Dendritic cell treated with granulocyte-macrophage colony-stimulating factor and Interleukin-4, amounts not matched to agents 40 ng/mL and 50 ng/mL, for 4 days (primary cell): Measurements from ENCODE around the gene GJB4.
"Not testable (repeated sequence)": the region's sequence is repeated elsewhere in the genome, so short reads cannot be mapped to it uniquely, and the experiment has no call there.

ENCODE experiments used
- H3K27ac Mint-ChIP-seq: one replicate; pipeline ENCODE4 v1.8.0; 2022; ENCODE audit warnings: mild to moderate bottlenecking, mixed read lengths
- H3K27me3 Mint-ChIP-seq: one replicate; pipeline ENCODE4 v1.8.0; 2022; ENCODE audit warnings: mild to moderate bottlenecking, mixed read lengths
- H3K36me3 Mint-ChIP-seq: one replicate; pipeline ENCODE4 v1.8.0; 2022; ENCODE audit warnings: low read depth, mixed read lengths
- H3K4me1 Mint-ChIP-seq: one replicate; pipeline ENCODE4 v1.8.0; 2022; ENCODE audit warnings: low read depth, mixed read lengths
- H3K4me3 Mint-ChIP-seq: one replicate; pipeline ENCODE4 v1.8.0; 2022; ENCODE audit warnings: mild to moderate bottlenecking, moderate library complexity, mixed read lengths
- H3K9me3 Mint-ChIP-seq: one replicate; pipeline ENCODE4 v1.8.0; 2022; ENCODE audit warnings: mixed read lengths
- intact Hi-C: fragments of 100-400 bp; cut with micrococcal nuclease; formaldehyde crosslinking; loops from one replicate; pipeline ENCODE4 v1.15.0; 2022

GJB4 gene

DNA sequence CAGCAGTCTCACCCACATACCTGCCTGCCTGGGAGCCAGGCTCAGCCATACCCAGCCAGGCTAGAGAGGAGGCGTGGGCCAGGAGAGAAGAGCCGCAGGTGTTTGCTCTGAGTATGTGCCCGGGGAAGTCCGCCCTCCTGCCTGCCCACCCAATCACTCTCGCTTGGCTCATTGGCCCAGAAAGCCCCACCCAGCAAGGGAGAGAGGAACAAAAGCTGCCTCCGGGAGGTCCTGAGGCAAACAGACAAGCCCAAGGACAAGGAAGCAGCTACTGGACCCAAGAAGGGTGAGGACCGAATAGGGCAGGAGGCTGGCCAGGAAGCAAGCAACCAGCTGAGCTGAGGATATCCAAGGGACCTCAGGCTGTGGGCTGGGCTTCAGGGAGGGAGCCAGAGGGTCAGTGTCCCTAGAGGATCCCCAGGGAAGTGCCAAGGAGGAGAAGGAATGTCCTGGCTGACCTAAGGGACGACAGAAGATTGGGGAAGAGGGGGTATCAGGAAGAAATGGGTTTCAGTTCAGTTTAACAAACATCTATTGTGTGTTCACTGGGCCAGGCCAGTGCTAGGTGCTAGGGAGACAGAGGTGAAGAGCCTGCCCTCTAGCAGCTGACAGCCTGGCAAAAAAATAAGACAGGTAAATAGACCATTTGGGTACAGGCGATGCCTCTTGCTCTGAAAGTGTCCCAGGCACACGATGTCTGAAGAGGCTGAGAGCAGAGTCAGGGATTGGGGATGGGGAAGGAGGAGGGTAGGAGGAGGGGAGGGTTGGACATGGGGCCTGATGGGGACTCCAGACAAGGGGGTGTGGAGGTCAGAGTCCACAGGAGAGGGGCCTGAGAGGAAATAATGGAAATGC, at the start of gene GJB4:
Gene GJB4, plus strand, starts transcription at position 238 of the 855 bp plus-strand sequence. CDS start 1,515 bp downstream, outside the sequence.
- intact Hi-C loops = no loop called here
- no peaks in the 10 kb centered on the region for H3K27me3 Mint-ChIP-seq
- no peaks in the 10 kb centered on the region for H3K36me3 Mint-ChIP-seq
- H3K4me3 Mint-ChIP-seq = no peak within 1 kb of the TSS
- no peak within 1 kb of the TSS for H3K27ac Mint-ChIP-seq
- H3K4me1 Mint-ChIP-seq = no peaks in the 10 kb centered on the region
- H3K9me3 Mint-ChIP-seq = no peaks in the 10 kb centered on the region

- Mint-ChIP-seq H3K27me3 (peaks cover 5% of the 10 kb centered on the region), H3K36me3 (no peaks in the 10 kb centered on the region), H3K4me3 (no peak overlapping the region), H3K4me1 (no peaks in the 10 kb centered on the region), H3K9me3 (no peaks in the 10 kb centered on the region), H3K27ac (no peak overlapping the region)
- intact Hi-C loops = no loop called here
Observed at GRCh38 chr1:34710812-34711211, 48.7 kb upstream of the GJB4 start.

DNA sequence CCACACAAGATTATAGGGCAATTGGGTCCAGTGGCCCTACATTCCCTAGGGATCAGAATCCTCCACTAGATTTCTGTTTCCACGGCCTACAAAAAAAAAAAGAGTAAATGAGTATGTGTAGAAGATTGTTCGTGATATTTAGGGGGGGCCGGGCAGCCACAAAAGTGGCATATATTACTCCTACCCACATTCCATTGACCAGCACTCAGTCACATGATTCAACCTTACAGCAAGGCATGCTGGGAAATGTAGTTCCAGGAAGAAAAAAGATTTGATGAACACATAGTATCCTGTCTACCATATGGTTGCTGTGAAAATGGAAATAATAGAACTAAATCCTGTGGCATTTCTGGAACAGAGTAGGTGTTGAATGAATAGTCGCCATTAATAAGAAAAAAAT, 48.1 kb upstream of the GJB4 start:
- Mint-ChIP-seq H3K36me3 (no peaks in the 10 kb centered on the region), H3K27me3 (peaks cover 5% of the 10 kb centered on the region), H3K4me1 (no peaks in the 10 kb centered on the region), H3K9me3 (no peaks in the 10 kb centered on the region), H3K4me3 (no peak overlapping the region), H3K27ac (no peak overlapping the region)
- intact Hi-C loops = no loop called here

- intact Hi-C loops = no loop called here
- Mint-ChIP-seq H3K27ac (no peak overlapping the region), H3K36me3 (no peaks in the 10 kb centered on the region)
Observed at GRCh38 chr1:34712007-34712688, 47.4 kb upstream of the GJB4 start.

DNA sequence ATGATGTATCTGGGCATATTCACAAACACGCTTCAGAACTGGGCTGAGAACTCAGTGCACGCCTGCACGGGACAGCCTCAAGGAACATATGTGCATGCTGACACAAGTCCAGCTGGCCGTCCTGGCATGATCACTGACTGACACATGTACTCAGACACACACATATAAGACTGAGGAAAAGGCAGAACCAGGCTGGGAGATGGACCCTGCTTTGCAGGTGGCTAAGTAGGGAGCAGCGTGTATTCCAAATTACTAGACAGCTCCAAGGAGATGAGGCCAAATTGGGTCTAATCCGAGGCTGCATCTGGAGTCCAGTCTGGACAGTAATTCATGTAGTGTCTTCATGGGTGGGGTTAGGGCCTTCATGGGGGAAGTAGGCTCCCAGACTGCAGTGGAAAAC, 46.1 kb upstream of the GJB4 start:
- Mint-ChIP-seq H3K9me3 (no peaks in the 10 kb centered on the region), H3K27me3 (peaks cover 3% of the 10 kb centered on the region), H3K4me1 (no peaks in the 10 kb centered on the region), H3K36me3 (no peaks in the 10 kb centered on the region), H3K27ac (no peak overlapping the region), H3K4me3 (no peak overlapping the region)
- intact Hi-C loops = no loop called here

More at GRCh38 chr1:34712007-34712688, 47.4 kb upstream of the GJB4 start:
- Mint-ChIP-seq H3K27me3 (peaks cover 5% of the 10 kb centered on the region), H3K4me1 (no peaks in the 10 kb centered on the region), H3K4me3 (no peak overlapping the region), H3K9me3 (no peaks in the 10 kb centered on the region)

DNA sequence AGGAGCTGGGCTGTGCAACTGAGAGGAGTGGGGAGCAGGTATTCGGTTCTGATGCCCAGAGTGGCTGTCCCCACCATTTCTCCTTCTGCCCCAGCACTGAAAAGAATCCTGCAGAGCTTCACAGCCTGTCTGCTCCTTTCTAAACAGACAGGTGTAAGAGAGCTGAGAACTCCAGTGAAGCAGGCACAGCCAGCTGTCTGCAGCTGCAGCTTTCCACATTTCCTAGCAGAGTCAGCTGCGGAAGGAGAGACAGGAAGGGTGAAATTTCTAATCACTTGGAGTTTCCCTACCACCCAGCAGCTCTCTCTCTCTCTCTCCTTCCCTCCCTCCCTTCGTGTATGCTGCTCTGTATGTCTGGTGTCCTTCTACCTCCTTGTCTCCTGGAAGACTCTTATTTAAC, 45.2 kb upstream of the GJB4 start:
- Mint-ChIP-seq H3K4me1 (no peaks in the 10 kb centered on the region), H3K9me3 (no peaks in the 10 kb centered on the region), H3K27ac (no peak overlapping the region), H3K36me3 (no peaks in the 10 kb centered on the region), H3K27me3 (no peaks in the 10 kb centered on the region), H3K4me3 (no peak overlapping the region)
- intact Hi-C loops = no loop called here

GRCh38 chr1:34715139-34715538, 44.4 kb upstream of the GJB4 start:
- Mint-ChIP-seq H3K9me3 (no peaks in the 10 kb centered on the region), H3K27ac (no peak overlapping the region), H3K36me3 (no peaks in the 10 kb centered on the region), H3K4me3 (no peak overlapping the region), H3K4me1 (no peaks in the 10 kb centered on the region), H3K27me3 (peaks cover 1% of the 10 kb centered on the region)
- intact Hi-C loops = no loop called here

DNA sequence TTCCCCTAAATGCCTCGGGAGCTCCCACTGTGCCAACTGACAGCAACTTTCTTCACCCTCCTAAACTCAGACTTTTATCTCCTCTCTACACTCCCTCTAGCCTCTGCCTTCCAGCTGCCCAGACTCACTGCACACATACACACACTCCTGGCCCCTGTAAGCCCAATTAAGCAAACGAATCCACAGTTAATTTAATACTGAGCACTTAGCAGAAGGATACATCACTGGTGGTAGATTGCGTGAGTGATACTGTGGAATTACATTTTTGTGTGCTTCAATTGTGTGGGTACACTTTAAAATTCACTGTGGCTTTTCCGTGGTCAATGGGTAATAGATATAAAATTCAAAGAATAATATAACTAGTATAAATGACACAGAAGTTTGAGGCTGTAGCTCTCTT, 38.3 kb upstream of the GJB4 start:
- Mint-ChIP-seq H3K4me3 (no peak overlapping the region), H3K27ac (no peak overlapping the region), H3K27me3 (peaks cover 7% of the 10 kb centered on the region), H3K36me3 (no peaks in the 10 kb centered on the region), H3K4me1 (no peaks in the 10 kb centered on the region), H3K9me3 (no peaks in the 10 kb centered on the region)
- intact Hi-C loops = no loop called here

DNA sequence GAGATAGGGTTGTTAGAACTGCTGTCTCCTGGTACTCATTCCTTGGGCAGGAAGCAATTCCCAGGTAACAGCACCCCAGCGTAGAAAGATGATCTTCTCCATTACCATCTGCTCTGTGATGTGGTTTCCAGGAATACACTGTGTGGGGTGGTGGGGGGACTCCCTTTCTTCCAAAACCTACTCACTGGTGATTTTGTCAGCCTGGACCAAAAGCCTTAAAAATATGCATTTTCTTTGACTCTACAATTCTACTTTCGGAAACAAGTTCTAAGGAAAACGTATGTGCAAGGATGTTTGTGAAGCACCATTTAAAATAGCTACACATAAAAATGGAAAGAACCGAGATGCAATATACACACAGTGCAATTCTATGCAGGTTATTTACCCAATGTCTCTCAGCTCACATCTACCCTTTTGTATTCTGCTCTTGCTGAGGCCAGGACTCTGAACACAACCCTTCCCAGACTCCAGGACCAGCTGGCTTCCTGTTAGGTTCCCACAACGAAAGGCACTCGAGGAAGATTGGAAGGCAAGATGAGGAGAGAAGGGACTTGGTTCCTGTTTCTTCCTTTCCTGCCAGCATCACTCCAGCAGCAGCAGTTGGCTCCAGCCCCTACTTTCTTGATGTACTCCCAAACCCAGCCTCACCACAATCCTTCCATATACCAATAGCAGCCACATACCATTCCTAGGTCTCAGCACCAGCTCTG, 37.7 kb upstream of the GJB4 start:
- Mint-ChIP-seq H3K36me3 (no peaks in the 10 kb centered on the region), H3K27me3 (peaks cover 7% of the 10 kb centered on the region), H3K9me3 (no peaks in the 10 kb centered on the region), H3K4me1 (no peaks in the 10 kb centered on the region), H3K4me3 (no peak overlapping the region), H3K27ac (no peak overlapping the region)
- intact Hi-C loops = no loop called here

DNA sequence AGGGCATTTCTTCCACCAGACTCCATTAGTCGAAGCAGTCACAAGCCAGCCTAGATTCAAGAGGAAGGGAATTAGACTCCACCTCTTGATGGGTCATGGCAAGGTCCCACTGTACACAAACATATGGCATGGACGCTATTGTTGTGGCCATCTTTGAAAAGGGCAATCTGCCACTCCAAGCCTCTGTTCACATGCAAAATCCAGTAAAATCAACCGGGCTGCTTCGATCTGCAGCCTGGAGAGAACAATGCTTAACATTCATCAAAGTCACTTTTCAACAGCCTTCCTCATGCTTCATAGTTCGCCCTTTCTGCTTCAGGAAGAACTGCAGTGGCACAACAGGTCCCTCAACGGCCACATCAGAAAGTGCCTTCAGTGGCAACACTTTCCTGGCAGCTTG, 32.7 kb upstream of the GJB4 start:
- Mint-ChIP-seq H3K27me3 (peaks cover 6% of the 10 kb centered on the region), H3K4me3 (no peak overlapping the region), H3K4me1 (no peaks in the 10 kb centered on the region), H3K9me3 (no peaks in the 10 kb centered on the region), H3K36me3 (no peaks in the 10 kb centered on the region), H3K27ac (no peak overlapping the region)
- intact Hi-C loops = no loop called here

GRCh38 chr1:34730485-34730884, 29.1 kb upstream of the GJB4 start:
- no peak overlapping the region for H3K27ac Mint-ChIP-seq
- intact Hi-C loops = no loop called here
- no peak overlapping the region for H3K4me3 Mint-ChIP-seq
- no peaks in the 10 kb centered on the region for H3K36me3 Mint-ChIP-seq
- no peaks in the 10 kb centered on the region for H3K9me3 Mint-ChIP-seq
- H3K4me1 Mint-ChIP-seq = no peaks in the 10 kb centered on the region
- peaks cover 3% of the 10 kb centered on the region for H3K27me3 Mint-ChIP-seq

DNA sequence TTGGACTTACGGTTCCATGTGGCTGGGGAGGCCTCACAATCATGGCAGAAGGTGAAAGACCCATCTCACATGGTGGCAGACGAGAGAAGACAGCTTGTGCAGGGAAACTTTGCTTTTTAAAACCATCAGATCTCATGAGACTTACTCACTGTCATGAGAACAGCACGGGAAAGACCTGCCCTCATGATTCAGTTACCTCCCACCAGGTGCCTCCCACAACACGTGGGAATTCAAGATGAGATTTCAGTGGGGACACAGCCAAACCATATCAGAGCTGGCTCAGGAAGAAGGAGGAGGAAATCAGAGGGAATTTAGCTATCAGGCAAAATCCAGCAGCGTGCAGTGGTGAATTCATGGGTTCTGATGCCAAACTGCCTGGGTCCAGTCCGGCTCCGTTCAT, 26.7 kb upstream of the GJB4 start:
- H3K9me3 Mint-ChIP-seq, H3K36me3 Mint-ChIP-seq, H3K27ac Mint-ChIP-seq: not testable (repeated sequence)

GRCh38 chr1:34736692-34737091, 22.8 kb upstream of the GJB4 start:
- no peaks in the 10 kb centered on the region for H3K4me1 Mint-ChIP-seq
- intact Hi-C loops = no loop called here
- no peaks in the 10 kb centered on the region for H3K36me3 Mint-ChIP-seq
- peaks cover 2% of the 10 kb centered on the region for H3K27me3 Mint-ChIP-seq
- no peak overlapping the region for H3K4me3 Mint-ChIP-seq
- no peak overlapping the region for H3K27ac Mint-ChIP-seq
- no peaks in the 10 kb centered on the region for H3K9me3 Mint-ChIP-seq

More for the DNA sequence above, 26.7 kb upstream of the GJB4 start:
- H3K4me3 Mint-ChIP-seq, H3K27me3 Mint-ChIP-seq, H3K4me1 Mint-ChIP-seq, intact Hi-C loops: not testable (repeated sequence)

DNA sequence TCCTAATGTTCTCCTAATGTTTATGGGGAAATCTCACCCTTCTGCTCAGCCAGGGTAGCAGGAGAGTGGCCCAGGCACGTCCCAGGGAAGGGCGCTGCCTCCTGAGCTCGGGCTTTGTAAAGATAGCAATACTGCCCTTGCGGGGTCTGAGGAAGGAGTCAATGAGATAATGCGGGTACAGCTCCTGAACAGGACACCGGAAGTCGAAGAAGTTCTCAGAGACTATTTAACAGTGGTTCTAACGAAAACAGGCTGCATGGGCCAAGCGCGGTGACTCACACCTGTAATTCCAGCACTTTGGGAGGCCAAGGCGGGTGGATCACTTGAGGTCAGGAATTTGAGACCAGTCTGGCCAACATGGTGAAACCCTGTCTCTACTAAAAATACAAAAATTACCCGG, 22.3 kb upstream of the GJB4 start:
- intact Hi-C loops, H3K4me3 Mint-ChIP-seq, H3K9me3 Mint-ChIP-seq, H3K27ac Mint-ChIP-seq, H3K27me3 Mint-ChIP-seq, H3K4me1 Mint-ChIP-seq, H3K36me3 Mint-ChIP-seq: not testable (repeated sequence)
